GM18526 (cell line): Measurements from ENCODE around the gene PLCL1.

ENCODE experiments used
- POLR2A ChIP-seq: IDR thresholded peaks from 3 replicates; pipeline ENCODE4 v1.6.1; 2011; ENCODE audit not compliant: insufficient read length; ENCODE audit errors: extremely low read depth

PLCL1 gene

DNA sequence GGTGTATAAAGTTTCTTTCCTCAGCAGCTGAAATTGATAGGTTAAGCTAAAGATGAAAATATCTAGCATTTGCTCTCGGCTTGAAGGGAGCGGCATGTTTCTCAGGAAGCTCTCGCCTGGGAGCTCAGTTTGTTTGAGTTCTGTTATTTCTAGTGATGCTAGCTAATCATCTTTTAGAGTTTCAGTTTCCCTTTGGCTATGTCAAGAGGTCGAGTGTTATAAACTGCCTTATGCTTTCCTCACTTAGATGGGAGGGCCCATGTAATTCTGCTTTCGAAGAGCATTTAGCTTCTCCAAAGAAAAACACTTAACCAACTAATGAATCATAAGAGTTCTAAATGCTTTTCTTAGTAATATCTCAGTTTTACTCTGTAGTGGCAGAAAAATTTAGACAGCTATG is 33.6 kb downstream of the PLCL1 start:
- no peak for TF ChIP-seq POLR2A

DNA sequence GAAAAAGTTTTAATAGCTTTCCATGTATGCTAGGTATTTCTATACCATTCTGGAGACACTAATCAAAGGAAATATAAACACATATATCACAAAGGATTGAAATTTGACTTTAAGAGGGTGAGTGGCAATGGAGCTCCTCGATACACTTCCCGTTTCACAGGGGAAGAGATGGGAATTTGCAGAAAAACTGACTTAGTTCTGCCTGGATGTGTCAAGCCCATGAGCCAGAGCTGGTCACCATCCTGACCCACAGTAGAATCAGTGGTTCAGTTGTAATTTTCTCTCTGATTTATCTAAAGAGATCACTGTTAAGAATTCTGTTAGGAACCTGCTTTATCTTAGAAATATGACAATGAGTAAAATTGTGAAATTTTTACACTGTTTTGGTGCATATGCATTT is 34.2 kb downstream of the PLCL1 start:
- no peak for TF ChIP-seq POLR2A

DNA sequence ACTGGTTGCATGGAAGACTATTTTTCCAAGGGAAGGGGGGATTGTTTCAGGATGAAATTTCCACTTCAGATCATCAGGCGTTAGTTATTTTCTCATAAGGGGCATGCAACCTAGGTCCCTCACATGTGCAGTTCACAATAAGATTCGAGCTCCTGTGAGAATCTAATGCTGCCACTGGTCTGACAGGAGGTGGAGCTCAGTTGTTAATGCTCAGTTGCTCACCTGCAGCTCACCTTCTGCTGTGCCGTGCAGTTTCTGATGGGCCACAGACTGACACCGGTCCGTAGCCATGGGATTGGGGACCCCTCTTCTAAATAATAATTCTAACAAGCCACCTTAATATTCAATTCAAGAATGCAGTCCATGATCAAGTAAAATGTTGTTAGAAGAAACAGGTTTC is 34.9 kb downstream of the PLCL1 start:
- TF ChIP-seq POLR2A: no peak

DNA sequence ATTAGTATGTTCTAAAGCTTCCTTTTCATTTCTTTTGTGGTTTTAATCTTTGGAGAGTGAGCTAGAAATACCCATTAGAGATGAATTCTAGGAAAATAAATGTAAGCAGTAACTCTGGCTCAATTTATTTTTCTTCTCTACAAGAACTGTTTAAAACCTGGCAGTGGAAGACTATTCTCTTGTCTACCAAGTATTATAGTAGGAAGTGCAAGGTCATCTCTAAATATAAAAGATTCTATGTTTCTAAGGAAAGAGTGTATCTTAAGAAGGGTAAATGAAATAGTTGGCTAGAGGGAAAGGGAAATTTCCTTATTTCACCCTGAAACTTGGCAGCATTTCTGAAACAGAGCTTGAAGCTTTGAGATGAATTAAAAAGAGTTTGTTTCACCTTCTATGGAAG is 35.5 kb downstream of the PLCL1 start:
- no peak for TF ChIP-seq POLR2A

DNA sequence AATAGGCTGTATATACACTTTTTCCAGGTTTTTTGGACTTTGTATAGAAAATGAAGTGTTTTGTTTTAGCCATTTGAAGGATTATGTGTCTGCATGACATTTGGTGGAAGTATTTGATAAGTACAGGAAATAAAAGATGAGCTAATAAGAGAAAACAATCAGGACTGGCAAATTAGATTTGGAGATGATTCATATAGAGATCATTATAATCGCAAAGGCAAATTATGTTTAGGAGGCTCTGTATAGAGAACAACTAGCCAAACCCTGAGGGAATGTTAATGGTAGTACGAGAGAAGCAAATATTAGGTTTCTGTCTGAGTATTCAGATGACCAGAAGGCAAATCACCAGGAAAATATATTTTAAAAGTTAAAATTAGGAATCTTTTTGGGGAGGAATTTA is 41.7 kb downstream of the PLCL1 start:
- TF ChIP-seq POLR2A: no peak

DNA sequence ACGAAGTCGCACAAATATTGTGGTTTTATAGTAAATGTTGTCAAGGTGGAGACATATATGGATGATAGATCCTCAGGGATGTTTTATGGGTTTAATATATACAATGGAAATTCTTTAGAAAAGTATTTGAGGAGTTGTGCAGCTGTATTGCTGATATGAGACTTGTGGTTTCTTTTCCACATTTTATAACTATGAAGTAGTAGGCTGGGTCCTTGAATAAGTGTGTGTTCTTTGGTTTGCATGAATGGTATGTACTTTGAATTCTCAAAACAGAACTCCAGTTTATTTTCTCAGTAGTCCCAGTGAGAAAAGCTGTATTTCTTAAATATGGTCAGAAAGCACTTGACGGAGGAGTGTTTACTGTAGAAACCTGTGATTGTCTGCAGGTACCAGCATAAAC is 42.4 kb downstream of the PLCL1 start:
- TF ChIP-seq POLR2A: no peak

DNA sequence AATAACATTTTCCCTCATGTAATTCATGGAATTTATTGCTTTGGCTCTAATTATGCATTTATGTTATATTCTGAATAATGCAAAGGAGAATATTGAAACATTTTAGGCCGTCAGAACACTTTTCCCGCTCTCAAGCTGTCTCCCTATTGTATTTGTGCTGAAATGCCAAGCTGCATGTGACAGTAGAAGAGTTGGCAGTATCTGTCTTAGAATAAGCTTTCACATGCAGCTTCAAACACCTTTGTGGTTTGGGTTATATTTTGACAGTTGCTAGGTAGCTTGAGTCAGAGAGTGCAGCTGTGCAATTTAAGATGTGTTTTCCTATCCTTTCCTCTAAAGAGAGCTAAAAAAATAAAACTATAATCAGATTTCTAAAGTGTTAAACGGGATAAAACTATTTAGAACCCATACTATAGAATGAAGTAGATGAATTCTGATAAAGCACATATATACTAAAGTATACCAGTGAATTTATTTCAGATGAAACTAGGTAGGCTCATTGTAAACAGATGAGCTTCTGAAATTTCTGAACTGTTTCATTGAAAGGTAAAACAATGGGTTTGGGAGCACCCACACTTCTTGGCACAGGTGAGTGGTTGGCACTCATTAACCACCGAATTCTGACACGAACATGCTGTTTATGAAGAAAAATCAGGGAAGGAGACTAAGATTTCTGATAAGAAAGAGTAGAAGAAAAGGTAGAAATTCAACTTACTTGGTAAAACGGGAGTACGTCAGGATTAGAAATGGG is 43.4 kb downstream of the PLCL1 start:
- no peak for TF ChIP-seq POLR2A

DNA sequence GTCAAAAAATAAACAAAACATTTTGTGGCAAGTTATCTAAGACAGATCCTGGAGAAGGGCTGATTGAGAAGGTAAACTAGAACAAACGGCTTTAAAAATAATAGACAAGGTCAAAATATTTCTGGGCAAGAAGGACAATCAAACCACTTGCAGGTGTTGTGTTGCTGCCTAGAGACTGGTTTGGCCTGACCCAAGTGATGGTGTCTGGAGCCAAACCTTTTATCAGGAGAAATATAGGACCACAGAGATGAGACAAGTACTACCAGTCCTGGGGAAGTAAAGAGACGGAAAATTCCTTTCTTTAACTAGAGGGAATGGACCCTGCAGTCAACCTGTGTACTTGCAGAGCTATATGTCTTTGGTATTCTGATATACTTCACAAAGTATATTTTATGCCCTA is 44.2 kb downstream of the PLCL1 start:
- no peak for TF ChIP-seq POLR2A

DNA sequence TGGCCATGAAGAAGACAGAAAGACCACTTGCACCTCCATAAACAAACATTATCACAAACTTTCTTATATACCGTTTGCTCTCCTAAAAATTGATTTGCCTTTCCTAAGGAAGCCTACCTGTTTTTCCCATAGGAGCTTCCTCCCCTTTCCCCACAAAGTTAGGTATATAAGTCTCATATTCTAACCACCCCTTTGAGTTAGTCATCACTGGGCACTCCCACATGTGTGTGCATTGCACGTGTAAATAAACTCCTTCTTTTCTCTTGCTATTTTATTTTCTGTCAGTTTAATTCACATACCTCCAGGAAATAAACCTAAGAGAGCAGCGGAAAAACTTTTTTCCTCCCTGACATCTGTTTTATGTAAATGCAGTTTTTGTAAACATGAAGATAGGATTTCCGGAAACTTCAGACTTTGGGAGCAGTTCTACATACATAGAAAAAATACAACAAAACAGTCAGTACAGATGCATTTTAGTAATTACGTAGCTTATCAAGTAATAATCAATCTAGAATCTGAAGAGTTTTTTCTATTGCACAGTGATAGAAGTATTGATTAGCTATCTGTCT is 46.6 kb downstream of the PLCL1 start:
- TF ChIP-seq POLR2A: no peak

DNA sequence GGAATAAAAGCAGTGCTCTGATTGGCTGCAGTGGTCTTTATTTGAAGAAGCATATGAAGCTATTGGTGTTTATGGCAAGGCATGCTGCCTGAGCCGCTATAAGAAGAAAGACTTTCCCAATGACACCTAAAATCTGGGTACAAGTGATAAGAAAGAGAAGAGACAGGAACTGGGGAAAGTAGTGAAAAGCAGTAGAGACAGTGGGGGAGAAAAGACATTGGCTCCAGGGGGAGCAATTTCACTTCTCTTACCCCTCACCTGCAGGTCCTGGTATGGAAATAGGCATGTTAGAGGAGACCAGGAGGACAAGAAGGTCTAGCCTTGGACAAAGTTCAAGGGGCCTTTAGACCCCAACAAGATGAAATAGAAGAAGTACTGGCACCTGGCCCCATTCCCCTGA is 47.1 kb downstream of the PLCL1 start:
- TF ChIP-seq POLR2A: no peak

DNA sequence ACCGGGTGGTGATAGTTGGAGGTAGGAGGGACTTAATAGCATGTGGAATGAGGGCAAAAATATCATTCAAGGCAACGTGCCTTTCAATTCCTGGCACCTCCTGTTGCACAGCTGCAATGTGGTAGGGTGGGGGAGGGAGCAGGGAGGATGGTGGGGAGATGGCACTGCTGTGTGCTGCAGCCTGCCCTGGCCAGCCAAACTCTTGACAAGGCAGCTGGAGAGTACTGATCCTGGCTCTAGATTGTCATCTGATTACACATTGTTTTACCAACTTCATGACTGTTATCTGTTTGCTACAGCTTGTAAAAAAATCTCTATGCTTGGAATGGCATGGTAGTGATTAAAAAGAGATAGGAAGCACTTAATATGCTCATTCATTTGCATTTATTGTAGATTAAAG is 47.7 kb downstream of the PLCL1 start:
- TF ChIP-seq POLR2A: no peak

DNA sequence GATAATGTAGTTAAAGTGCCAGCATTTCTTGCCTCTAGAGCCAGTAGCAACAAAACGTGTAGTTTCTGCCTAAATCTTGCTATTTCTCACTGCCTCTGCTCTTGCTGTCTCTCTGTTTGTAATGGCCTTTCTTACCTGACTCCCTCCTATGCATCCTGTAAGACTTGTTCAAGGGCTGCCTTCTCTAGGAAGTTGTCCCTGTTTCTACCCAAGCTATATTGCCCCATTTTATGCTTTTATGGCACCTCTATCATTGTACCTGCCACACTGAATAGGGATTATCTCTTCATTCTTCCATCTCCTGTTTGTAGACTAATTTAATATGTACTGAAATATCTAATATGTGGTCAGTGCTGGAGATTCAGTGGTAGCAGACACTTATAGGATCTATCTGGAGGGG is 49.2 kb downstream of the PLCL1 start:
- TF ChIP-seq POLR2A: no peak

DNA sequence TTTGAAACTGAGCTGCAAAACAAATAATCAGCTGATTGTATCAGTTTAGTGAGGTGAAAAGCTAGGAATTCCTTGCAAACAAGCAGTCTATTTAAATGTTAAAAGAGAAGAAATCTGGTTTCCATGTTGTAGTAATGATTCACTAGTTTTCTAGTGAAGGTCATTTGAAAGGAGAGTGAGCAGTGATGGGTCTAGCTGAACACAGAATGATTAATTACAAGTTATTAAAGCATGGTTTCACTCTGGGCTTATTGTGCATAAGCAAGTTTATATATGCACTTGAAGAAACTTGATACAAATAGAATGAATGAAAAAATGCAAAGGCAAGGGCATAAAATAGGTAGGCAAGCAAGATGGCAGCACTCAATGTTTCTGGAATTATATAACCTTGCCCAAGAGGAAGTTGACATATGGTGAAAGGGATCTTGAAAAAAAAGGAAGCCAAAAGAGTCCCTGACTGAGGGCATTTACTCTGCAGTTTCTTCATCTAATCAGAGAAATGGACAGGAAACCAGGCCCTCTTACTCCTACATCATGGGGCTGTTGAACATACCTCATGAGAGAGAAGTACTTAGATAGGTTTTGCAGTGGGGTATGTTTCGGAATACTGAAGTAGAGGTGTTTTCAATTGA is 53.2 kb downstream of the PLCL1 start:
- no peak for TF ChIP-seq POLR2A

DNA sequence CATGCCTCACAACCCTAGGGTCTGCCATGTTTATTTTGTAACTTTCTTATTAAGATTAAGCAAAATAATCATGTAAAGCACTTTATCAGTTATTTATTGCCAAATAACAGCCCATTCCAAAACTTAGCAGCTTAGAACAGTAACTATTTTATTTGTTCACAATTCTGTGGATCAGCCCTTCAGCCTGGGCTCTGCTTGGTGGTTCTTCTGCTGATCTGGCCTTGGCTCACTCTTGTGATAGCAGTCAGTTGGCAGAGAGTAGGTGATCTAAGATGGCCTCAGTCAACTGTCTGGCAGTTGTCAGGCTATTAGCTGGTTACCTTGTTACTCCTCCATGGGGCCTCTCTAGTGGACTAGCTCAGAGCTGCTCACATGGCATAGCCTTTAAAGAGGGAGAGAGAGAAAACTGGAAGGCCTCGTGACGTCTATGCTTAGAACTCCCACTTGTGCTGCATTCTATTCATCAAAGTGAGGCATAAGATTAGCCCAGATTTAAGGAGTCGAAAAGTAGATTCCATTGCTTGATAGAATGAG is 54.3 kb downstream of the PLCL1 start:
- TF ChIP-seq POLR2A: no peak

DNA sequence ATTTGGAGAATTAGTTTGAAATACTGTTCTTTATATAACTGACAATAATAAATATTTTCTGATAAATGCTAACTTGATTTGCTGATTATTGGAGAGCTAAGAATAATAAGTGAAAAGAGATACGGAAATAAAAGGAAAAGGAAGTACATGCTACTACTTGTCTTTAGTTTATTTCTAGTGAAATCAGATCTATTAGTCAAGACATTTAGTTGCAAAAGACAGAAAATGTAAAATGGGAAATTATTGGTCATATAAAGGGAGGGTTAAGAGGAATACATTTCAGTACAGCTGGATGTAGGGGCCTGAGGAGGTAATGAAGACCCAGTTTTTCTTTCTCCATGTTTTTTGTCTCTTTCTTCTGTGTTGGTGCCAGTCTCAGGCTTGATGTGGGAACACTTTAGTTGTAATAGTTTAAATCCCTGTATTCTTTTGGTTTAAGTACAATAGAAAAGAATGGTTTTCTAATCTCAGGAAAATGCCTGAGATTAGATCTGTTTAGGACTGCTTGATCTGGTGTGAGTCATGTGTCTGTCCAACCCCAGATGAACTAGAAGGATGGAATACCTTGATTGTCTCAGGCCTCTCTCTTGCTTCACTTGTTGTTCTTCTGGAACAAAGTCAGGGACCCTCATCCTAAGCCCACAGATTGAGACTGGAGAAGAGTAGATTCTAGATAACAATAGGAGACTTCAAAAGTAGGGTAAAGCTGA is 58.0 kb downstream of the PLCL1 start:
- TF ChIP-seq POLR2A: no peak

DNA sequence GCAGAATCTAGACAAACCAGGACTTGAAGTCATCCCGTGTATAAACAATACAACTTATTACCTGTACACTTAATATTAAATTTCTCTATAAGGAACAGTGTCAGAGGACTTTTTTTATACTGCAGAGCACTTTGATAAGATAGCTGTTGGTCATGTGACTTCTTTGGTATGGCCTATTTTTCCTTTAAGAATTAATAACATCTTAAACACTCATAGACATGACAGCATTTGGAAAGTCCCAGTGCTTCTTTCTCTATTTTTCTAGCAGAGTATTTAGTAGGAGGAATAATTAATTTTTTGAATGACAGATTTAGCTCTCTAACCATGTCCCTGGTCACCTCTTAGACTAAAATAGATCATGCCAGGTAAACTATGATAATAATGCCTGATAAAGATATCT is 59.4 kb downstream of the PLCL1 start:
- TF ChIP-seq POLR2A: no peak
